GM23338 (cell line): Measurements from ENCODE around the gene HIVEP1.

ENCODE experiments used
- CREB1 ChIP-seq: fragments of 250-450 bp; sonication (Bioruptor Pico); IDR thresholded peaks from 2 replicates; pipeline ENCODE4 v1.5.0; 2020; ENCODE audit warnings: low read depth, mild to moderate bottlenecking, moderate library complexity
- EZH2 ChIP-seq: fragments of 200-600 bp; sonication (generic); IDR thresholded peaks from one replicate; pipeline ENCODE4 v1.8.0; 2017; ENCODE audit warnings: antibody characterized with exemption, mild to moderate bottlenecking, low read depth; ENCODE audit not compliant: unreplicated experiment
- EZH2phosphoT487 ChIP-seq: fragments of 200-600 bp; sonication (generic); IDR thresholded peaks from one replicate; pipeline ENCODE4 v1.8.1; 2018; ENCODE audit warnings: antibody characterized with exemption; ENCODE audit not compliant: unreplicated experiment
- JUNB ChIP-seq: IDR thresholded peaks from one replicate; pipeline ENCODE4 v1.6.1; 2016; ENCODE audit warnings: antibody characterized with exemption; ENCODE audit not compliant: unreplicated experiment
- POLR2AphosphoS5 ChIP-seq: IDR thresholded peaks from 2 replicates; pipeline ENCODE4 v1.6.1; 2016; ENCODE audit warnings: antibody characterized with exemption, low read depth
- ZNF331 ChIP-seq: fragments of 250-450 bp; sonication (Bioruptor Pico); IDR thresholded peaks from 2 replicates; pipeline ENCODE4 v1.5.0; 2020; ENCODE audit warnings: low read depth, mild to moderate bottlenecking, moderate library complexity
- TF ChIP-seq, protein P1 (sequence below), 2 experiments: fragments of 200-600 bp in 1 of 2; sonication (generic) in 1 of 2; conservative IDR thresholded peaks; 2 replicates each; pipeline versions ENCODE4 v1.5.1 to v1.6.1; 2016 to 2017; ENCODE audit warnings: antibody characterized with exemption in 2 of 2, low read depth in 2 of 2, mild to moderate bottlenecking in 2 of 2, moderate library complexity in 1 of 2

- TF ChIP-seq, protein P1, sequence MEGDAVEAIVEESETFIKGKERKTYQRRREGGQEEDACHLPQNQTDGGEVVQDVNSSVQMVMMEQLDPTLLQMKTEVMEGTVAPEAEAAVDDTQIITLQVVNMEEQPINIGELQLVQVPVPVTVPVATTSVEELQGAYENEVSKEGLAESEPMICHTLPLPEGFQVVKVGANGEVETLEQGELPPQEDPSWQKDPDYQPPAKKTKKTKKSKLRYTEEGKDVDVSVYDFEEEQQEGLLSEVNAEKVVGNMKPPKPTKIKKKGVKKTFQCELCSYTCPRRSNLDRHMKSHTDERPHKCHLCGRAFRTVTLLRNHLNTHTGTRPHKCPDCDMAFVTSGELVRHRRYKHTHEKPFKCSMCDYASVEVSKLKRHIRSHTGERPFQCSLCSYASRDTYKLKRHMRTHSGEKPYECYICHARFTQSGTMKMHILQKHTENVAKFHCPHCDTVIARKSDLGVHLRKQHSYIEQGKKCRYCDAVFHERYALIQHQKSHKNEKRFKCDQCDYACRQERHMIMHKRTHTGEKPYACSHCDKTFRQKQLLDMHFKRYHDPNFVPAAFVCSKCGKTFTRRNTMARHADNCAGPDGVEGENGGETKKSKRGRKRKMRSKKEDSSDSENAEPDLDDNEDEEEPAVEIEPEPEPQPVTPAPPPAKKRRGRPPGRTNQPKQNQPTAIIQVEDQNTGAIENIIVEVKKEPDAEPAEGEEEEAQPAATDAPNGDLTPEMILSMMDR (conservative IDR thresholded peaks at IDR 0.05; ENCODE audit: low read depth in 2 of 2): no peak
- TF ChIP-seq POLR2AphosphoS5: no peak
- no peak for TF ChIP-seq CREB1 (CRISPR knock-in tag)
- TF ChIP-seq EZH2: no peak
- TF ChIP-seq JUNB: no peak
- TF ChIP-seq EZH2phosphoT487: no peak
- no peak for TF ChIP-seq ZNF331 (CRISPR knock-in tag)
Measured at GRCh38 chr6:12138381-12138780, 126.3 kb downstream of the HIVEP1 start.
